ACC112 (cell line): ENCODE measurements around the gene CDC42SE1.
A peak's percentile ranks its signal among the peaks of the same experiment; 100 is the strongest.

Source experiments
- H2AFZ ChIP-seq: fragments of 200-600 bp; sonication (generic); one replicate; pipeline ENCODE4 v1.6.0; 2017; ENCODE audit warnings: antibody characterized with exemption, low read length; ENCODE audit not compliant: unreplicated experiment
- H3K27ac ChIP-seq: fragments of 200-600 bp; sonication (generic); 2 replicates; pipeline ENCODE4 v1.5.1; 2014; ENCODE audit warnings: low read depth, mild to moderate bottlenecking, antibody characterized with exemption, low read length, moderate library complexity
- H3K27me3 ChIP-seq: fragments of 200-600 bp; sonication (generic); 2 replicates; pipeline ENCODE4 v1.6.1; 2014; ENCODE audit warnings: mild to moderate bottlenecking, antibody characterized with exemption, low read length, moderate library complexity, mixed read lengths; ENCODE audit not compliant: insufficient read depth
- H3K36me3 ChIP-seq: fragments of 200-600 bp; sonication (generic); 2 replicates; pipeline ENCODE4 v1.6.1; 2016; ENCODE audit warnings: mild to moderate bottlenecking, antibody characterized with exemption, low read length, moderate library complexity, mixed read lengths; ENCODE audit not compliant: insufficient read depth
- H3K4me1 ChIP-seq: fragments of 200-600 bp; sonication (generic); one replicate; pipeline ENCODE4 v1.6.1; 2016; ENCODE audit warnings: low read length, mixed read lengths; ENCODE audit not compliant: insufficient read depth, unreplicated experiment, control insufficient read depth
- H3K4me3 ChIP-seq: fragments of 200-600 bp; sonication (generic); 2 replicates; pipeline ENCODE4 v1.5.1; 2014; ENCODE audit warnings: mild to moderate bottlenecking, low read depth, low read length
- H3K79me2 ChIP-seq: fragments of 200-600 bp; sonication (generic); one replicate; pipeline ENCODE4 v1.6.0; 2016; ENCODE audit warnings: low read length; ENCODE audit not compliant: control insufficient read depth, unreplicated experiment, insufficient read depth

The CDC42SE1 gene

DNA sequence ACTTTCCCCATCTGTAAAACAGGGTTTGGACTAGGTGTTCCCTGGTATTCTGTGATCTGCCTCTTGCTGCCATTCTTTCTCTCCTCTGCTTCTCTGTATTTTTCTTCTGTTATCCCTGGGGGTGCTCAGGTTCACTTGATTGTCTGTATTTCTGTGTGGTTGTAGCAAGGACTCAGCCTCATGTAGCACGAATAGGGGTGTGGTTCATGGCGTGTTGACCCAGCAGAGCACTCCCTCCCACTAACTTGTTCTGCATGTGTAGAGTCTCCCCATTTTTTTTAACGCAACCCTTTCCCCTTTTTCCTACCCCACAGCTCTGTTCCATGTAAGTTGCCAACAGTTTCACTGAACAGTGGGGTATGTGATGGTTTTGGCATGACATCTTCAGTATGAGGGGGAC is 24.3 kb downstream of the CDC42SE1 start:
- Histone ChIP-seq H2AFZ (no peak overlapping the region), H3K79me2 (no peaks in the 10 kb centered on the region), H3K4me3 (no peak overlapping the region), H3K27ac (no peak overlapping the region), H3K36me3 (no peaks in the 10 kb centered on the region), H3K4me1 (no peaks in the 10 kb centered on the region), H3K27me3 (no peaks in the 10 kb centered on the region)

DNA sequence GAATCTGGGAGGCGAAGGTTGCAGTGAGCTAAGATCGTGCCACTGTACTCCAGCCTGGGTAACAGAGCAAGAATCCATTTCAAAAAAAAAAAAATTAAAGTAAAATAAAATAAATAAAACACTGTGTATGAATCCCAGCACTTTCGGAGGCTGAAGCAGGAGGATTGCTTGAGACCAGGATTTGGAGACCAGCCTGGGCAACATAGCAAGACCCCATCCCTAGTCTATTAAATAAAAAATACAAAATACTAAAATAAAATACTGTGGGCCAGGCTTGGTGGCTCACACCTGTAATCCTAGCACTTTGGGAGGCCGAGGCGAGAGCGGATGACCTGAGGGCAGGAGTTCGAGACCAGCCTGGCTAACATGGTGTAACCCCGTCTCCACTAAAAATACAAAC is 27.3 kb downstream of the CDC42SE1 start:
- no peaks in the 10 kb centered on the region for H3K36me3 ChIP-seq
- no peaks in the 10 kb centered on the region for H3K4me1 ChIP-seq
- no peak overlapping the region for H3K27ac ChIP-seq
- H2AFZ ChIP-seq, result no peak overlapping the region
- H3K27me3 ChIP-seq, result no peaks in the 10 kb centered on the region
- no peak overlapping the region for H3K4me3 ChIP-seq
- H3K79me2 ChIP-seq, result no peaks in the 10 kb centered on the region

- Histone ChIP-seq H3K4me1 (no peaks in the 10 kb centered on the region), H3K27me3 (no peaks in the 10 kb centered on the region)
Observed at GRCh38 chr1:151026460-151026859, 33.0 kb downstream of the CDC42SE1 start.

GRCh38 chr1:151024540-151025146 is 34.8 kb downstream of the CDC42SE1 start:
- Histone ChIP-seq H3K27me3 (no peaks in the 10 kb centered on the region), H3K4me1 (no peaks in the 10 kb centered on the region), H3K4me3 (no peak overlapping the region), H3K27ac (no peak overlapping the region), H3K36me3 (no peaks in the 10 kb centered on the region), H2AFZ (no peak overlapping the region), H3K79me2 (no peaks in the 10 kb centered on the region)

More at GRCh38 chr1:151026460-151026859, 33.0 kb downstream of the CDC42SE1 start:
- H2AFZ ChIP-seq, result no peak overlapping the region
- no peak overlapping the region for H3K4me3 ChIP-seq
- no peaks in the 10 kb centered on the region for H3K79me2 ChIP-seq
- H3K36me3 ChIP-seq, result no peaks in the 10 kb centered on the region
- no peak overlapping the region for H3K27ac ChIP-seq

GRCh38 chr1:151013518-151013917 is 45.9 kb downstream of the CDC42SE1 start:
- peaks cover 13% of the 10 kb centered on the region for H3K4me1 ChIP-seq
- no peak overlapping the region for H2AFZ ChIP-seq
- H3K79me2 ChIP-seq, result peaks cover 12% of the 10 kb centered on the region
- H3K36me3 ChIP-seq, result no peaks in the 10 kb centered on the region
- no peak overlapping the region for H3K4me3 ChIP-seq
- H3K27me3 ChIP-seq, result no peaks in the 10 kb centered on the region
- H3K27ac ChIP-seq, result no peak overlapping the region

DNA sequence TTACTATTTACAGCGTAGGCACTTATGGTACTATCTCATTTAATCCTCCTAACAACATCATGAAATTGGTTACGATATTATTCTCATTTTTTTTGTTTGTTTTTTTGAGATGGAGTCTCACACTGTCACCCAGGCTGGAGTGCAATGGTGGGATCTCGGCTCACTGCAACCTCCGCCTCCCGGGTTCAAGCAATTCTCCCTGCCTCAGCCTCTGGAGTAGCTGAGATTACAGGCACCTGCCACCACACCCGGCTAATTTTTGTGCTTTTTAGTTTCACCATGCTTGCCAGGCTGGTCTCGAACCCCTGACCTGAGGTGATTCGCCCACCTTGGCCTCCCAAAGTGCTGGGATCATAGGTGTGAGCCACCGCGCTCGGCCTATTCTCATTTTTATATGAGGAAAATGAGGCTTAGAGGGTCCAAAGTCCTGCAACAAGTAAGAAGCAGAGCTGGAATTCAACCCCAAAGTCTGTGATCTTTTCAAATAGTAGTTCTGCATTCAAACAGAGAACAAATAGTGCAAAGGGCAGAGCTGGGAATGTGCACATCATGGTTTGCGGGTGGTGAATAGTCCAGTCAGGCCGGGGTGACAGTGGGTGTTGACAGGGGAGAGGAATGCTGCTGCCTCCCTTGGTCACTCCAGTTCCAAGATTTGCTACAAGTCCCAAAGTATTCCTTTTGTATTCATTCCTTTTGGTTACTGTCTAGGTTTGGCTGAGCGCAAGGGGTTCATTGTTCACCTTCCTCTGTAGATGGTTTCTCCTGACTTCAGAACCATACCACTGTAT is 46.5 kb downstream of the CDC42SE1 start:
- Histone ChIP-seq H3K27me3 (no peaks in the 10 kb centered on the region), H3K36me3 (no peaks in the 10 kb centered on the region), H3K27ac (no peak overlapping the region), H3K4me1 (peaks cover 14% of the 10 kb centered on the region), H3K79me2 (peaks cover 12% of the 10 kb centered on the region), H3K4me3 (no peak overlapping the region), H2AFZ (no peak overlapping the region)

DNA sequence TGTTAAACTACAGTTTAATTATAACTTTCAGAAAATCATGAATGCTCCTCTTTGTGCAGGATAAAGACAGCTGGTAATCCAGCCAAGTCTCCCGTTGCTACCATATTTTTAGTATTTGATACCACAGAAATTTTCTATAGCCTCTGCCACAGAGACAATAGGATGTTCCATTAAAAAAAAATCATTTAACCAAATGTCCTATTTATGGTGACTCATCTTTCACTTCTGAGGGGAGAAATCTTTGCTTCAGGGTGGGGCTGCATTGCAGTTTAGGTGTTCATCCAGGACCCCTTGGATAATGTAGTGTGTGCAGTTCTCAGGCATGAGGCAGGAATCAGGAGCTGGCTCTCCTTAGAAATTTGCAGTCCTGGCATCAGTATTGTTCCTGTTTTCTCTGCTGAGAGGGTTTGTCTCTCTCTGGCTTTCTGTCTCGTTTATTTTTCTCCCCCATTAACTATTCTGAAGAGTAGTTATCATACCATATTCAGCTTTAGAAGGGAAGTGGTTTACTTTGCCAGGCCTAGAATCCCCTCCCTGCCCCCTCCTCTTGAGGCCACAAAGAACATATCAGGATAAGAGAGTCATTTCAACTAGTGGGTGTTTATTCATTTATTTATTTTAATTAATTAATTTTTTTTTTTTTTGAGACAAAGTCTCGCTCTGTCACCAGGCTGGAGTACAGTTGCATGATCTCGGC is 48.1 kb downstream of the CDC42SE1 start:
- no peaks in the 10 kb centered on the region for H3K36me3 ChIP-seq
- H3K27me3 ChIP-seq, result no peaks in the 10 kb centered on the region
- peak overlapping the region; percentile 21 for H2AFZ ChIP-seq
- H3K4me1 ChIP-seq, result peaks cover 24% of the 10 kb centered on the region
- peaks cover 12% of the 10 kb centered on the region for H3K79me2 ChIP-seq
- no peak overlapping the region for H3K4me3 ChIP-seq
- no peak overlapping the region for H3K27ac ChIP-seq

DNA sequence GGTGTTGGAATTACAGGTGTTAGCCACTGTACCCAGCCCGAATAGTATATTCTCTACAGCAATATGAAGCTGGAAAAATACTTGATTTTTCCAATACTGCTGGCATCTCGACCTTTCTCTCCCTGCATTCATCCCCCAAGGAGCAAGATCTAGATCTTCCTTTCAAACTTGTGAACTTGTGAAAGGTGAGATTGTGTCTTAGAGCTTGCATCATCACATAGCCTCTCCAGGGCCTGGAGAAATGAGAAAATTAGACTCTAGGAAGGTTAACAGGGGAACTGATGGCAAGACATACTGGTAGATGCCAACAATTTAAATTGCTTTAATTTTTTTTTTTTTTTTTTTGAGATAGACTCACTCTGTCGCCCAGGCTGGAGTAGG is 49.1 kb downstream of the CDC42SE1 start:
- Histone ChIP-seq H3K27me3 (no peaks in the 10 kb centered on the region), H3K4me3 (no peak overlapping the region), H3K36me3 (no peaks in the 10 kb centered on the region), H3K27ac (no peak overlapping the region), H3K4me1 (peaks cover 24% of the 10 kb centered on the region), H2AFZ (no peak overlapping the region), H3K79me2 (peaks cover 12% of the 10 kb centered on the region)

- peaks cover 27% of the 10 kb centered on the region for H3K4me1 ChIP-seq
- no peak overlapping the region for H3K27ac ChIP-seq
- peaks cover 12% of the 10 kb centered on the region for H3K79me2 ChIP-seq
- no peaks in the 10 kb centered on the region for H3K36me3 ChIP-seq
- peak overlapping the region; percentile 98 for H2AFZ ChIP-seq
- H3K4me3 ChIP-seq, result peak overlapping the region; percentile 90
- H3K27me3 ChIP-seq, result no peaks in the 10 kb centered on the region
Observed at GRCh38 chr1:151009674-151010345, 49.6 kb downstream of the CDC42SE1 start.

DNA sequence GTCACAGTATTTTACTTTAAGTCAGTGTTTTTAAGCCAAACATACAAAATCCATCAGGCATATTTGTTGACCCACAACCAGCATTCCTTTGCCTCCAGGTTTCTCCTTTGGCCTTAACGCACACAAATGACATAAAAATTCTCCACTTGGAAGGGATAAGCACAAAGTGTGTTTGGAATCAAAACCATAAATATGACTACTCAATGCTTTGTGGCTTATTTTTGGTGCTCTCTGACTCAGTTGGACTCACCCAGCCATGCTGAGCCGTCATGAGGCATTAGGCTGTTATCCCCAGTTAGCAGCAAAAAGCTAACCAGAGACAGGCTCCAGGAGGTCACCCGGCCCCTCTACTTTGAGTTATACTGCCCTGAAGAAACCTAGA is 50.2 kb downstream of the CDC42SE1 start:
- peak overlapping the region; percentile 27; the same call in 1 of the 2 replicates for H3K27ac ChIP-seq
- peaks cover 12% of the 10 kb centered on the region for H3K79me2 ChIP-seq
- no peaks in the 10 kb centered on the region for H3K36me3 ChIP-seq
- no peaks in the 10 kb centered on the region for H3K27me3 ChIP-seq
- H3K4me3 ChIP-seq, result peak overlapping the region; percentile 90
- peaks cover 28% of the 10 kb centered on the region for H3K4me1 ChIP-seq
- H2AFZ ChIP-seq, result peak overlapping the region; percentile 98
